ENCODE measurements around the gene SSX5.
"Not testable (repeated sequence)": the region's sequence is repeated elsewhere in the genome, so short reads cannot be mapped to it uniquely, and the experiment has no call there.

SSX5 gene

DNA sequence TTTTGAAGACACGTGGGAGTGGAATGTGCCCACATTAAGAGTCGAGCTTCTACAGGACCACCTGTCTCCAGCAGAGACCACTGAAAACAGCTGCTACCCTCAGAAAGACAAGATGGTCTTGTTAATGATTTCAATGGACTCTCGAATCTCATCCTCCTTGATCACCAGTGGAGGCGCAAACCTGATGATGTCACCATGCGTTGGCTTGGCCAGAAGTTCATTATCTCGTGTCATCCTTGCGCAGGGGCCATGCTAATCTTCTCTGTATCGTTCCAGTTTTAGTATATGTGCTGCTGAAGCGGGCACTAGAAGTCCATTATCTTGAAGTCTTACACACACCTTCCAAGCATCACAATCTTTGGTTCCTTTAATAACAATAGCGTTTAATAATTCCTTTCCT lies 42.8 kb downstream of the SSX5 start:
- H3K4me3 ChIP-seq (ENCODE audit: low read length), result no peak overlapping the region
- no peak overlapping the region for H3K27ac ChIP-seq (ENCODE audit: low read length)
- no peaks in the 10 kb centered on the region for H3K27me3 ChIP-seq (ENCODE audit: control insufficient read depth, insufficient read depth, low read length)
- DNase-seq (ENCODE audit: low read depth, low spot score), result no peak
- H3K36me3 ChIP-seq (ENCODE audit: control insufficient read depth, insufficient read depth, low read length), result no peaks in the 10 kb centered on the region
- no peaks in the 10 kb centered on the region for H3K4me1 ChIP-seq (ENCODE audit: control insufficient read depth, insufficient read depth, low read length)
- no peaks in the 10 kb centered on the region for H3K9me3 ChIP-seq (ENCODE audit: control insufficient read depth, insufficient read depth, low read length)
- no CpG with 5 or more reads among the region's 10 CpGs for WGBS (ENCODE audit: insufficient coverage, insufficient read length)

DNA sequence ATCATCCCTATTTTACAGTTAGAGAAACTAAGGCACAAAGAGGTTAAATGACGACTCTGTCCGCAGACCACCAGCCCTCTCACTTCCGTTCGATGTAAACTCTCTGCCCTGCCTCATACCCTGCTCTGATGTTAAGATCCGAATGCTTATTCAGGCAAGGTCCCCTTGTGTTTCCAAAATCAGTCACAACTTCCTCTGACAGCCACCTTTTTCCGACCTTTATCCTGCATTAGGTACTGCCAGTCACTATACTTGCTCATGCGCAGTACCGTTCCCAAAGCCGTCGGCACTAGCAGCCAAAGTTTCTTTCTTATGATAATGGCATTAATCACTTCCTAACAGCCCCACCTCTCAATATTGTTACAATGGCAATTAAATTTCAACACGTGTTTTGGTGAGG lies 53.9 kb downstream of the SSX5 start:
- H3K9me3 ChIP-seq (ENCODE audit: control insufficient read depth, insufficient read depth, low read length); H3K27me3 ChIP-seq (ENCODE audit: control insufficient read depth, insufficient read depth, low read length); H3K27ac ChIP-seq (ENCODE audit: low read length); DNase-seq (ENCODE audit: low read depth, low spot score); H3K4me1 ChIP-seq (ENCODE audit: control insufficient read depth, insufficient read depth, low read length); H3K4me3 ChIP-seq (ENCODE audit: low read length); H3K36me3 ChIP-seq (ENCODE audit: control insufficient read depth, insufficient read depth, low read length): not testable (repeated sequence)
- whole genome bisulfite sequencing (ENCODE audit: insufficient coverage, insufficient read length), result no CpG with 5 or more reads among the region's 11 CpGs

DNA sequence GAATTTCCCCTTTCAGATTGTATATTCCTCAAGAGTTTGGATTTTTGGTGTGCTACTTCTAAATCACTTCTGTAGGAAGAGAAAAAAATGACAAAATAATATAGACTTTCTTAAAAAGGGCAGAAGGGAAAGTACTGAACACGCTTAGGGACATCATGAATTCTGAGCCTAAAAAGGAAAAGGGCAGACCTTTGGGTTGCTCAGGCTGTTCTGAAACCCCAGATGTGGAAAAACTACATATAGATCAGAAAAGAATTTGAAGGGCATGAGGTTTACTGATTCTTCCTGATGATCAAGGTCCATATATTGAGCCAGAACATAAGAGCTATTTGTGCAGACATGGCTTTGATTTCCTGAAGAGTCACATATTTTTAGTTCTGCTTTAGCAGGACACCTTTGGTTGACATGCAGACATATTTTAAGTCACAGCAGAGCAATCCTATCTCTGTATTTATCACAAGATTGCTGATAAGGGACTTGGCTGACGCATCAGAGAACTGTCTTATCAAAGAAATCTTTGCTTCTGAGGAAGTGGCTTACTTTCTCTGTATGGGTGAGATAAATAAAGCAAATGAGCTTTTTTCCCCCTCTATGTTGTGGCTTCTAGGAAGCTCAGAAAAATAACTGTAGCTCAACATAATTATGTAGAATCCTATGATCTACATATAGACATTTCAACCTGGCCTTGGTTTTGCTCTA lies 54.6 kb downstream of the SSX5 start:
- not testable (repeated sequence) for H3K4me1 ChIP-seq (ENCODE audit: control insufficient read depth, insufficient read depth, low read length); H3K36me3 ChIP-seq (ENCODE audit: control insufficient read depth, insufficient read depth, low read length); H3K4me3 ChIP-seq (ENCODE audit: low read length); DNase-seq (ENCODE audit: low read depth, low spot score); H3K27ac ChIP-seq (ENCODE audit: low read length); H3K27me3 ChIP-seq (ENCODE audit: control insufficient read depth, insufficient read depth, low read length); H3K9me3 ChIP-seq (ENCODE audit: control insufficient read depth, insufficient read depth, low read length)
- WGBS (ENCODE audit: insufficient coverage, insufficient read length), result no CpG with 5 or more reads among the region's 2 CpGs

DNA sequence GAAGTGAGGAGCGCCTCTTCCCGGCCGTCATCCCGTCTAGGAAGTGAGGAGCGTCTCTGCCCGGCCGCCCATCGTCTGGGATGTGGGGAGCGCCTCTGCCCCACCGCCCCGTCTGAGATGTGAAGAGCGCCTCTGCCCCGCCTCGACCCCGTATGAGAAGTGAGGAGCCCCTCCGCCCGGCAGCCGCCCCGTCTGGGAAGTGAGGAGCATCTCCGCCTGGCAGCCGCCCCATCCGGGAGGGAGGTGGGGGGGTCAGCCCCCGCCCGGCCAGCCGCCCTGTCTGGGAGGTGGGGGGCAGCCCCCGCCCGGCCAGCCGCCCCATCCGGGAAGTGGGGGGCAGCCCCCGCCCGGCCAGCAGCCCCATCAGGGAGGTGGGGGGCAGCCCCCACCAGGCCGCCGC lies 57.5 kb downstream of the SSX5 start:
- H3K36me3 ChIP-seq (ENCODE audit: control insufficient read depth, insufficient read depth, low read length); H3K4me3 ChIP-seq (ENCODE audit: low read length); H3K27me3 ChIP-seq (ENCODE audit: control insufficient read depth, insufficient read depth, low read length); H3K4me1 ChIP-seq (ENCODE audit: control insufficient read depth, insufficient read depth, low read length); H3K9me3 ChIP-seq (ENCODE audit: control insufficient read depth, insufficient read depth, low read length); DNase-seq (ENCODE audit: low read depth, low spot score); H3K27ac ChIP-seq (ENCODE audit: low read length): not testable (repeated sequence)
- WGBS (ENCODE audit: insufficient coverage, insufficient read length), result no CpG with 5 or more reads among the region's 33 CpGs

Data from iPS DF 6.9 (cell line).